C4-2B (cell line): Measurements from ENCODE around the gene NLRP1.

Experiments used
- H3K27ac ChIP-seq: fragments of 450-650 bp; 2 replicates; pipeline ENCODE4 v1.5.1; 2017
- CTCF ChIP-seq: fragments of 450-650 bp; conservative IDR thresholded peaks from 2 replicates; pipeline ENCODE4 v1.5.1; 2017; ENCODE audit warnings: mild to moderate bottlenecking
- ZFX ChIP-seq: fragments of 450-650 bp; IDR thresholded peaks from 2 replicates; pipeline ENCODE4 v1.6.1; 2017

NLRP1 gene

GRCh38 chr17:5467416-5467815 lies 116.9 kb downstream of the NLRP1 start:
- peak overlapping the region; percentile 81 for H3K27ac ChIP-seq
- no peak for TF ChIP-seq ZFX
- no peak for TF ChIP-seq CTCF

GRCh38 chr17:5466295-5466694 lies 118.0 kb downstream of the NLRP1 start:
- TF ChIP-seq CTCF (no peak), ZFX (no peak)
- no peak overlapping the region for H3K27ac ChIP-seq

GRCh38 chr17:5464717-5465507 lies 119.4 kb downstream of the NLRP1 start:
- no peak overlapping the region for H3K27ac ChIP-seq
- TF ChIP-seq ZFX (no peak), CTCF (no peak)
